HT1080 (cell line): ENCODE results near the gene GINM1. TPM values are rescaled to one million over a fixed set of nuclear protein-coding genes. Genes with fewer than 3 reads are reported as not detected.
A peak's percentile ranks its signal among the peaks of the same experiment; 100 is the strongest.

Experiments used
- DNase-seq: peaks from one replicate; pipeline ENCODE4 v3.0.0-alpha.2; 2015; ENCODE audit warnings: low read depth
- polyA plus RNA-seq, 2 experiments: library from polyadenylated mRNA; depleted of rRNA; stranded (reverse); fragments of >200 nt; gene quantifications; 2 replicates each; pipeline ENCODE4 v1.2.3, GENCODE V29; 2015
- total RNA-seq: library from RNA; depleted of rRNA; stranded (reverse); fragments of >200 nt; shearing (Covaris generic); gene quantifications from 2 replicates; pipeline ENCODE4 v1.2.3, GENCODE V29; 2014; rRNA removed

GINM1 gene
- 29.5 and 31.3 TPM in 2 replicates for total RNA-seq
- polyA plus RNA-seq (2015; cell fraction: cytosol; rRNA removed), result 47.2 and 50.6 TPM in 2 replicates
- 23.9 and 28.9 TPM in 2 replicates for polyA plus RNA-seq (2015; cell fraction: nucleus; rRNA removed)

GRCh38 chr6:149565527-149566409 lies at the start of gene GINM1:
Gene GINM1 (plus strand): TSS chr6:149566375. CDS start chr6:149566415, 40 bp downstream.
- DNase-seq, result peak; percentile 91

- DNase-seq, result no peak
Observed at GRCh38 chr6:149529650-149530049, 36.5 kb upstream of the GINM1 start.

- no peak for DNase-seq
Observed at GRCh38 chr6:149534742-149535141, 31.4 kb upstream of the GINM1 start.

- no peak for DNase-seq
Observed at GRCh38 chr6:149541139-149541538, 25.0 kb upstream of the GINM1 start.

- DNase-seq, result no peak
Observed at GRCh38 chr6:149544646-149545257, 21.4 kb upstream of the GINM1 start.

- DNase-seq, result peak; percentile 63
Observed at GRCh38 chr6:149545258-149545753, 20.9 kb upstream of the GINM1 start.

GRCh38 chr6:149545754-149546471 lies 20.3 kb upstream of the GINM1 start, which contains the start of gene PPIL4:
Gene PPIL4 (minus strand): TSS chr6:149546043. CDS start chr6:149546005, 38 bp downstream.
- DNase-seq, result peak; percentile 95

GRCh38 chr6:149551920-149552319 lies 14.3 kb upstream of the GINM1 start:
- DNase-seq, result no peak

- DNase-seq, result no peak
Observed at GRCh38 chr6:149558029-149558428, 8.1 kb upstream of the GINM1 start.

GRCh38 chr6:149559389-149559788 lies 6.8 kb upstream of the GINM1 start:
- no peak for DNase-seq

GRCh38 chr6:149560736-149561135 lies 5.4 kb upstream of the GINM1 start:
- DNase-seq, result no peak

GRCh38 chr6:149563203-149563927 lies 2.8 kb upstream of the GINM1 start:
- peak; percentile 78 for DNase-seq

GRCh38 chr6:149563928-149564325 lies 2.2 kb upstream of the GINM1 start:
- DNase-seq, result no peak

- DNase-seq, result peak; percentile 40
Observed at GRCh38 chr6:149566410-149567193, 427 bp downstream of the GINM1 start.

GRCh38 chr6:149567194-149567586 lies 1.0 kb downstream of the GINM1 start:
- DNase-seq, result no peak

GRCh38 chr6:149567945-149568585 lies 1.9 kb downstream of the GINM1 start:
- no peak for DNase-seq

GRCh38 chr6:149580880-149581279 lies 14.7 kb downstream of the GINM1 start:
- no peak for DNase-seq

GRCh38 chr6:149581349-149581748 lies 15.2 kb downstream of the GINM1 start:
- no peak for DNase-seq

- DNase-seq, result no peak
Observed at GRCh38 chr6:149586149-149586548, 20.0 kb downstream of the GINM1 start.
